OCI-LY3 (cell line): ENCODE results near the gene SIGLEC12.

Experiments
- CTCF ChIP-seq: fragments of 200-600, 300-600 bp; sonication (generic); IDR thresholded peaks from 2 replicates; pipeline ENCODE4 v1.5.1; 2014; ENCODE audit warnings: antibody characterized with exemption, low read length, low read depth
- EZH2phosphoT487 ChIP-seq: fragments of 200-600 bp; shearing (Covaris generic); IDR thresholded peaks from 2 replicates; pipeline ENCODE4 v1.6.1; 2018; ENCODE audit warnings: antibody characterized with exemption, mixed run types, low read depth

GRCh38 chr19:51521357-51521756, 19.8 kb upstream of the SIGLEC12 start:
- TF ChIP-seq CTCF (no peak), EZH2phosphoT487 (no peak)
